Measurements from ENCODE around the gene TLE2.
"Not testable (repeated sequence)": the region's sequence is repeated elsewhere in the genome, so short reads cannot be mapped to it uniquely, and the experiment has no call there.

The TLE2 gene

DNA sequence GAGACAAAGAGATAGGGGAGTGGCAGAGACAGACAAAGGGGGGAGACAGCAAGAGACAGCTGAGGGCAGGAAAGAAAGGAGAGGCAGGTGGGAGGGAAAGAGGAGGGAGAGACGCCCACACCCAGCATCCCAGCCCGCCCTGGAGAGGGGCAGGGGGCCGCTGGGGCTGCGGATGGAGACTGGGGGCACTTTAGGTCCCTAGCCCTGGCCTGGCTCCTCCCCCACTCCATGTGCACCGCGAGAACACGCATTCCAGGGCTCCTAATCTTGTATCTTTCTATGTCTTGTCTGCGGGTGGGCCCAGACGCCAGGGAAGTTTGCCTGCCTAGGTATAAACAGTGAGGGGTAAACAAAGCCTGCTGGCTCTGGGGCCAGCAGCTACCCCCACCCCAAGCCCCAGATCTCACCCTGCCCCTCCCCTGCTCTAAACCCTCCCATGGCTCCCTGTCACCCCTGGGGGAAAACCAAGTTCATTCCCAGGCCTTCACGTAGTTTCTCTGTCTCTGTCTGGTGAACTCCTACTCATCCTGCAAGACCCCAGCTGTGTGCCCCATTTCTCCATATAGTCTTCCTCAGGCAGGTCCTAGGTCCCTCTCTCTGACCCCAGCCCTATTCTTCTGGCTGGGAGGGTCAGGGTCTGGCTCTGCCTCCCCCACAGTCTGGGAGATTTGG lies 27.5 kb upstream of the TLE2 start:
- DNase-seq (ENCODE audit: extremely low read depth in 1 of 2, low read depth in 1 of 2) = no peak

DNA sequence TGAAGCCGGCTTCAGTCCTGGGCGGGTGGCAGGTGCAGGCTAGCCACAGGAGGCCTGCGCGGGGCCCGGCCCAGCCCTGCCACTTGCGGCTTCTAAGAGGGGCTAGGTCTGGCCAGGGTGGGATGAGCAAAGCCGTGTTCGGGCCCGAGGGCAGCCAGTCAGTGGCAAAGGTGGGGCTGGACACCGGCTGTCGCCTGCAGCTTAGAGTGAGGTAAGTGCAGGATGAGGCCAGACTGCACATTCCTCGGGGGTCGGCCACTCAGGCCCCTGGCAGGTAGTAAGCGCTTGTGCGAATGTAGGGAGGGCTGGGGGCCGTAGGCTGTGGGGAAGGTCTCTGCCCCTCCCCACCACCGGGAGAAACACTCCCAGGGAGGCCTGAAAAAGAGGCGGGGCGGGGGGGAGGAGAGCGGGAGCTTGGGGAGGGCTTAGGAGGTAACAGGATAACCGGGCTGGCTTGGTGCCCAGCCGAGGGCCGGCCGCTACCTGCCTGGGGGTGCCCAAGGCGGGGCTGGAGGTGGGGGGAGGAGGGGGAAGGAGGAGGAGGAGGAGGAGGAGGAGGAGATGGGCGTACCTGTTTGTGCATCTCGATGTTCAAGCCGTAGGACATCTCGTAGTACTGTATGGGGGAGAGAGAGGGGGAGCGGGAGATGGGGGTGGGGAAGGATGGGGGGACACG lies 26.8 kb upstream of the TLE2 start:
- DNase-seq (ENCODE audit: extremely low read depth in 1 of 2, low read depth in 1 of 2) = no peak

DNA sequence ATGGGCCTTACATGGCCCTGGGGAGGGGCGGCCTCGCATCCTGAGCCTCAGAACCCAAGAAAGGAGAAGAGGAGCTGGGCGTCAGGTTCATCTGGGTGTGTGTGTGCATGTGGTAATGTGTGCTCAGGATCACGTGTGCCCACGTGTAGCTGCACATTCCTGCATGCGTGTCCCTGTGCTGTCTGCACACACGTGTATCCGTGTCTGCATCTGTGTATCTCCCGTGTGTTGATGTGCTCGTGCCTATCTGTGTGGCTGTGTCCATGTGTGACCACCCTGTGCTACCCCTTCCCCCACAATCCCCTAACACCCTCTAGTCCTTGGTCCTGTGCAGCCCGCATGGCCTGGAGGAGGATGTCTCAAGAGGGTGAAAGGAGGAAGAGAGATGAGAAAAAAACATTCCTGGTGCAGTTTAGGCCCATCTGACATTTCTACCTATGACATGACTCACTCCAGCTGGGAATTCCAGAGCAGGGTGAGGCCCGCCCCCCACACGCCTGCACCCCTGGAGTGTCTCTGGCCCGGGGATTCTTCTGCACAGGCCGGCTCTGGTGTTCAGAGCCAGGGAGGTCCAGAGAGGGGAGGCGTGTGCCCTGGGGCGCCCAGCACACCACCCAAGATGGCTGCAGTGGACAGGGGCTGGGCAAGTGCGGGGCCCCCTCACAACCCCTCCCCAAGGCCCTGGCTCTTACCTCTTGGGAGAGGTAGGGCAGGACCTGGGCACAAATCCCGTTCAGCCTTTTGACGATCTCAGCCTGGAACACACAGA lies 26.1 kb upstream of the TLE2 start:
- no peak for DNase-seq (ENCODE audit: extremely low read depth in 1 of 2, low read depth in 1 of 2)

DNA sequence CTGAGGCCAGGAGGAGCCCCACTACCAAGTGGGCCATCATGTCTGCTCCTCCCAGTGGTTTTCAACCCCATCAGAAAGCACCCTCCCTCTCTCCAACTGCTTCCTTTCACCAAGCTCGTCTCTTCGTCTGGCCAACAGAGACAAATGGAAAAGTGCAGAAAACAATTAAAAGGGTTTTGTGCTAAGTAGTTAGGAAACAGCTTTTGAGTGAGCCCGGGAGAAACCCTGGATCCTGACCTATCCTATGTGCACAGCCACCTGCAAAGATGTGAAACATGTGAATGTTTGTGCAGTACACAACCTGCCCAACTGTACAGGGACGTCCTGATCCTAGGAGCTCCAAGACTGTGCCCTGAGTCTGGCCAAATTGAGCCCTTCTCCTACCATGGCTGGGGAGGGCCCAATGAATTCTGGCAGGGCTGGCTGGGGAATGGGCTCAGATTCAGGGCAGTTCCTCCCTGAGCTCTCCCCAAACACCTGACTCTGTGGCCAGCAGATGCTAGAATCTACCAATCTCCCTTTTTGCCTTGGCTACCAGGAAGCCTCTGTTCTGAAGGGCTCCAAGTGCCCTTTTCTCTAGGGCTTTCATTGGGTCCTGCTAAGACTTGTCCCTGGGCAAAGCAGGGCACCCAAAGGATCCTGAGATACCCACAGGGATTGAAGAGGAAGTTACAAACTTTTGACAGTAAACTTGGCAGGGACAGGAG lies 25.3 kb upstream of the TLE2 start:
- DNase-seq (ENCODE audit: extremely low read depth in 1 of 2, low read depth in 1 of 2) = no peak

- DNase-seq (ENCODE audit: extremely low read depth in 1 of 2, low read depth in 1 of 2) = no peak
Observed at GRCh38 chr19:3053780-3054179, 24.7 kb upstream of the TLE2 start.

GRCh38 chr19:3053218-3053621 lies 24.1 kb upstream of the TLE2 start:
- DNase-seq (ENCODE audit: extremely low read depth in 1 of 2, low read depth in 1 of 2) = no peak

DNA sequence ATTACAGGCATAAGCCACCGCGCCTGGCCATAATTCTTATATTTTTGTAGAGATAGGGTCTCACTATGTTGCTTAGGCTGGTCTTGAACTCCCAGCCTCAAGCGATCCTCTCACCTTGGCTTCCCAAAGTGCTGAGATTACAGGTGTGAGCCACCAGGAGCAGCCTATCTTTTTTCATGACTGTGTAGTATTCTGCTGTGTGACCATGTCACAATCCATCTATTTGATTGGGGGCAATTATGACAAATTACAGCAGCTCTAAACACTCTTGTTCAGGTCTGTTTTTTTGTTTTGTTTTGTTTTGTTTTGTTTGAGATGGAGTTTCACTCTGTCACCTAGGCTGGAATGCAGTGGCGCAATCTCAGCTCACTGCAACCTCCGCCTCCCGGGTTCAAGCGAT lies 20.9 kb upstream of the TLE2 start:
- not testable (repeated sequence) for DNase-seq (ENCODE audit: extremely low read depth in 1 of 2, low read depth in 1 of 2)

GRCh38 chr19:3049089-3049488 lies 20.0 kb upstream of the TLE2 start:
- DNase-seq (ENCODE audit: extremely low read depth in 1 of 2, low read depth in 1 of 2) = no peak

GRCh38 chr19:3048190-3048533 lies 19.1 kb upstream of the TLE2 start:
- DNase-seq (ENCODE audit: extremely low read depth in 1 of 2, low read depth in 1 of 2) = no peak

DNA sequence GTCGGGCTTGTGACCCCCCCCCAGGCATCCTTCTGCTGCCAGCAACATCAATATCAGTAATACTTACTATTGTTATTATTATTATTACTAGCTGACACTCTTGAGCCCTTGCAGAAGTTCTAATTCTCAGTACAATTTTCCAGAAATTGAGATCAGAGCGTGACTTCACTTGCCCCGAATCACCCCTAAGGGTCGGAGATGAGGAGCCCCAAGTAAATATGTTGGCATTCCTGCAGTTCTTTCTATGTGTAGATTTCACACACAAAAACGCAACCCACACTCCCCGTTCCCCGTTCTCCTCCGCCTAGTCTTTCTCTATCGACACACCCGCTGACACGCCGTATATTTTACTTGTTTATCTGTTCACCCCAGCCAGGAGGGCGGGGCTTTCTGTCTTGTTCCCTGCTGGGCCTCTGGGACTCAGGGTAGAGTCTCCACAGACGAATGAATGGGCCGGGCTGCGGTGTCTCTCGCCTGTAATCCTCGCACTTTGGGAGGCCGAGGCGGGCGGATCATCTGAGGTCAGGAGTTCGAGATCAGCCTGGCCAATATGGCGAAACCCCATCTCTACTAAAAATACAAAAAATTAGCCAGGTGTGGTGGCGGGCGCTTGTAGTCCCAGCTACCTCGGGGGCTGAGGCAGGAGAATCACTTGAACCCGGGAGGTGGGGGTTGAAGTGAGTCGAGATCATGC lies 18.6 kb upstream of the TLE2 start:
- DNase-seq (ENCODE audit: extremely low read depth in 1 of 2, low read depth in 1 of 2) = peak; percentile 37

- DNase-seq (ENCODE audit: extremely low read depth in 1 of 2, low read depth in 1 of 2) = no peak
Observed at GRCh38 chr19:3046698-3047495, 17.8 kb upstream of the TLE2 start.

- no peak for DNase-seq (ENCODE audit: extremely low read depth in 1 of 2, low read depth in 1 of 2)
Observed at GRCh38 chr19:3045885-3046697, 17.0 kb upstream of the TLE2 start.

DNA sequence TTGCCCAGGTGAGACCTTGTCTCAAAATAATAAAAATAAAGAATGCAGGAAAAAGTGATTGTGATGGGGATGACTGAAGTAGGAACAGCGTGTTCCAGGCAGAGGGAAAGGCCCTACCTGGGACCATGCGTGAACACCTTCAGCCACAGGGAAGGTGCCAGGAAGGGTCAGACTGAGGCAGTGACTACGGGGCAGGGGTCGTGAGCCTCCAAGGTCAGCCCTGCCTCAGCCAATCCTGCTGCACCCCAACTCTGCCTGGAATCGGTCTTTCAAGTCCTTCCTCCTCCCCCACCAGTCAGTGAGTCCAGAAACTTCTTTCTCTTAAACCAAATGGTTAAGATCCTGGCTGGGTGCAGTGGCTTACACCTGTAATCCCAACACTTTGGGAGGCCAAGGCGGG lies 16.1 kb upstream of the TLE2 start:
- no peak for DNase-seq (ENCODE audit: extremely low read depth in 1 of 2, low read depth in 1 of 2)

GRCh38 chr19:3042621-3043267 lies 13.7 kb upstream of the TLE2 start:
- no peak for DNase-seq (ENCODE audit: extremely low read depth in 1 of 2, low read depth in 1 of 2)

DNA sequence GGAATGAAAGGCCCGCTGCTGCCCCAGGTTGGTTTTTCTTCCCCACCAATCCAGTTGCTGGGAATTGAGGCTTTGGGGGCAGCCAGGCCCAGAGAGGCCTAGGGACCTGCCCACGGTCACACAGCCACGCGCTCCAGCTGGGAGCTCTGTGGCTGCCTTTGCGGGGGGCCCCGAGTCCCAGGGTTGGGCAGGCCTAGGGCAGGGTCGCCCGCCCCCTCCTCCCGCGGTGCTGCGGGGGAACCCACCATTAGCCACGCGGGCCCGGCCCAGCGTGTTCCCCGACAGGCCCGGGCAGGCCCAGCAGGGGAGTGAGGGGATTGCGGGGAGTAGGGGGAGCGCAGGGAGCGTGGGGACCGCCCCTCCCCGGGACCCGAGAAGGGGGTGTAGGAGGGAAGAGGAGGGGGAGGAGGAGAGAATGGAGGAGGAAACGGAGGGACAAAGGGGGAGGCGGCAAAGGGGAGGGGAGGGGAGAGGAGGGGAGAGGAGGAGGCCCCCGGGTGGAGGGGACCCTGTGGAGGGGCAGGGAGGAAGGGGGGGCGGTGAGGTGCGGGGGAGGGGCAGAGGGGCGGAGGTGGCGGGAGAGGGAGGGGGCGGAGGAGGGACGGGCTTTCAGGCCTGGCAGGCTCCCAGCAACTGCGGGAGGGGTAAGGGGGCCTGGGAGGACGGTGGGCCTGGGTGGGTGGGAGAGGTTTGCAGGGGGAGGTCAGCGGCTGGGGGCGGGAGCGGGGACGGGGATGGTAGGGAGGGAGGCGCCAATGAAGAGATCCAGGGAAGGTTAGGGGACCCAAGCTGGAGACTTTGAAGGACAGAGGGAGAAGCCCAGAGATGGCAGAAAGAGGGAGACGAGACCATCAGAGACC lies 12.9 kb upstream of the TLE2 start:
- DNase-seq (ENCODE audit: extremely low read depth in 1 of 2, low read depth in 1 of 2) = no peak

GRCh38 chr19:3041327-3041726 lies 12.2 kb upstream of the TLE2 start:
- DNase-seq (ENCODE audit: extremely low read depth in 1 of 2, low read depth in 1 of 2) = no peak

GRCh38 chr19:3039641-3040077 lies 10.6 kb upstream of the TLE2 start:
- DNase-seq (ENCODE audit: extremely low read depth in 1 of 2, low read depth in 1 of 2) = no peak

DNA sequence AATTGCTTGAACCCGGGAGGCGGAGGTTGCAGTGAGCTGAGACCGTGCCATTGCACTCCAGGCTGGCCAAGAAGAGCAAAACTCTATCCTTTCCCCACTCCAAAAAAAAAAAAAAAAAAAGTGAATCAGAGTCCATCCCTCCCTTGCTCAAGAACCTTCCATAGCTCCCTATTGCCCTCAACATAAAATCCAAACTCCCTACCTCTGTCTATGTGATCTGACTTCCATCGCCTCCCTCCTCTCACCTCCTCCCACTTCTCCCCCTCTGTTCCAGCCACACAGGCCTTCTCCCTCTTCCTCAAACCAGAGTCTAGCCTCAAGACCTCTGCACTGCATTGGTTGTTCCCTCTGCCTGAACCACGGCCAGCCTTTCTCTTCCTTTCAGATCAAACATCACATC lies 10.0 kb upstream of the TLE2 start:
- no peak for DNase-seq (ENCODE audit: extremely low read depth in 1 of 2, low read depth in 1 of 2)

Measured in activated CD8-positive, alpha-beta memory T cell treated with anti-CD3 and anti-CD28 coated beads for 1 hour (primary cell).